GM18520 (cell line): ENCODE results near the gene NXPH1.
"Not testable (repeated sequence)": the region's sequence is repeated elsewhere in the genome, so short reads cannot be mapped to it uniquely, and the experiment has no call there.

Experiments
- ATAC-seq: cut with Tn5 transposase; IDR thresholded peaks from one replicate; pipeline ENCODE4 v1.9.1; 2021; ENCODE audit not compliant: unreplicated experiment

The NXPH1 gene

GRCh38 chr7:8669501-8669851 lies 236.1 kb downstream of the NXPH1 start:
- ATAC-seq: no peak

GRCh38 chr7:8684426-8684825 lies 251.0 kb downstream of the NXPH1 start:
- no peak for ATAC-seq

- no peak for ATAC-seq
Measured at GRCh38 chr7:8699875-8700624, 266.6 kb downstream of the NXPH1 start.

- no peak for ATAC-seq
Measured at GRCh38 chr7:8702807-8703206, 269.4 kb downstream of the NXPH1 start.

- no peak for ATAC-seq
Measured at GRCh38 chr7:8710124-8710523, 276.7 kb downstream of the NXPH1 start.

GRCh38 chr7:8714791-8715190 lies 281.4 kb downstream of the NXPH1 start:
- ATAC-seq: no peak

GRCh38 chr7:8719102-8719501 lies 285.7 kb downstream of the NXPH1 start:
- ATAC-seq: no peak

GRCh38 chr7:8724080-8724718 lies 290.8 kb downstream of the NXPH1 start:
- ATAC-seq: peak; percentile 76

GRCh38 chr7:8731756-8732155 lies 298.3 kb downstream of the NXPH1 start:
- not testable (repeated sequence) for ATAC-seq

GRCh38 chr7:8739837-8740236 lies 306.4 kb downstream of the NXPH1 start:
- ATAC-seq: no peak

GRCh38 chr7:8742837-8743236 lies 309.4 kb downstream of the NXPH1 start:
- ATAC-seq: no peak

- ATAC-seq: no peak
Measured at GRCh38 chr7:8747338-8747737, 313.9 kb downstream of the NXPH1 start.

- no peak for ATAC-seq
Measured at GRCh38 chr7:8751557-8752231, 318.3 kb downstream of the NXPH1 start.

GRCh38 chr7:8753355-8753754 lies 319.9 kb downstream of the NXPH1 start:
- ATAC-seq: no peak

GRCh38 chr7:8761731-8762130 lies 328.3 kb downstream of the NXPH1 start:
- no peak for ATAC-seq

- no peak for ATAC-seq
Measured at GRCh38 chr7:8762803-8763202, 329.4 kb downstream of the NXPH1 start.

GRCh38 chr7:8765374-8765773 lies 332.0 kb downstream of the NXPH1 start:
- ATAC-seq: no peak

- no peak for ATAC-seq
Measured at GRCh38 chr7:8773518-8773917, 340.1 kb downstream of the NXPH1 start.

GRCh38 chr7:8778459-8778858 lies 345.1 kb downstream of the NXPH1 start:
- ATAC-seq: no peak

GRCh38 chr7:8781166-8781565 lies 347.8 kb downstream of the NXPH1 start:
- no peak for ATAC-seq

- no peak for ATAC-seq
Measured at GRCh38 chr7:8783229-8783628, 349.8 kb downstream of the NXPH1 start.

GRCh38 chr7:8785081-8785480 lies 351.7 kb downstream of the NXPH1 start:
- ATAC-seq: no peak
